Measurements from ENCODE around the gene TNNI3.
"Not testable (repeated sequence)": the region's sequence is repeated elsewhere in the genome, so short reads cannot be mapped to it uniquely, and the experiment has no call there.

The TNNI3 gene

GRCh38 chr19:55173186-55173713, 15.7 kb upstream of the TNNI3 start:
- no peak overlapping the region for H3K4me3 ChIP-seq (ENCODE audit: low read length)
- no peaks in the 10 kb centered on the region for H3K79me2 ChIP-seq (ENCODE audit: low read length)
- H3K27ac ChIP-seq (ENCODE audit: low read length): no peak overlapping the region
- H3K9me3 ChIP-seq (ENCODE audit: insufficient read depth, low read length): no peaks in the 10 kb centered on the region
- peaks cover 4% of the 10 kb centered on the region; the same call in 1 of the 2 replicates for H3K27me3 ChIP-seq (ENCODE audit: low read depth, low read length)
- H2AFZ ChIP-seq (ENCODE audit: low read depth, low read length): no peak overlapping the region
- H4K20me1 ChIP-seq (ENCODE audit: insufficient read depth, low read length): no peaks in the 10 kb centered on the region
- no peaks in the 10 kb centered on the region for H3K4me1 ChIP-seq (ENCODE audit: low read length)
- no peaks in the 10 kb centered on the region for H3K36me3 ChIP-seq (replicated peaks; ENCODE audit: low read depth, low read length)
- TF ChIP-seq EZH2phosphoT487 (IDR thresholded peaks at IDR 0.05; ENCODE audit: low read depth) (no peak), CTCF (IDR thresholded peaks at IDR 0.05; ENCODE audit: low read depth, low read length) (no peak)
- no peak overlapping the region for H3K4me2 ChIP-seq (ENCODE audit: low read length)
- H3K9ac ChIP-seq (ENCODE audit: low read length): no peak overlapping the region

- Histone ChIP-seq H2AFZ (ENCODE audit: low read depth, low read length) (no peak overlapping the region), H3K9ac (ENCODE audit: low read length) (no peak overlapping the region), H3K27me3 (ENCODE audit: low read depth, low read length) (peaks cover 4% of the 10 kb centered on the region; the same call in 1 of the 2 replicates), H3K9me3 (ENCODE audit: insufficient read depth, low read length) (no peaks in the 10 kb centered on the region), H3K79me2 (ENCODE audit: low read length) (no peaks in the 10 kb centered on the region), H3K4me2 (ENCODE audit: low read length) (no peak overlapping the region), H3K36me3 (replicated peaks; ENCODE audit: low read depth, low read length) (no peaks in the 10 kb centered on the region), H4K20me1 (ENCODE audit: insufficient read depth, low read length) (no peaks in the 10 kb centered on the region), H3K27ac (ENCODE audit: low read length) (no peak overlapping the region), H3K4me3 (ENCODE audit: low read length) (no peak overlapping the region), H3K4me1 (ENCODE audit: low read length) (no peaks in the 10 kb centered on the region)
- TF ChIP-seq CTCF (IDR thresholded peaks at IDR 0.05; ENCODE audit: low read depth, low read length) (no peak), EZH2phosphoT487 (IDR thresholded peaks at IDR 0.05; ENCODE audit: low read depth) (no peak)
These were observed 15.2 kb upstream of the TNNI3 start for GRCh38 chr19:55172741-55173140.

GRCh38 chr19:55172318-55172717, 14.8 kb upstream of the TNNI3 start:
- H3K9me3 ChIP-seq (ENCODE audit: insufficient read depth, low read length); H4K20me1 ChIP-seq (ENCODE audit: insufficient read depth, low read length); H2AFZ ChIP-seq (ENCODE audit: low read depth, low read length); H3K27me3 ChIP-seq (ENCODE audit: low read depth, low read length); H3K4me1 ChIP-seq (ENCODE audit: low read length); H3K4me2 ChIP-seq (ENCODE audit: low read length); H3K27ac ChIP-seq (ENCODE audit: low read length); H3K79me2 ChIP-seq (ENCODE audit: low read length); H3K9ac ChIP-seq (ENCODE audit: low read length); H3K36me3 ChIP-seq (replicated peaks; ENCODE audit: low read depth, low read length); H3K4me3 ChIP-seq (ENCODE audit: low read length): not testable (repeated sequence)

- Histone ChIP-seq H3K4me1 (ENCODE audit: low read length) (no peaks in the 10 kb centered on the region), H3K79me2 (ENCODE audit: low read length) (no peaks in the 10 kb centered on the region), H3K36me3 (replicated peaks; ENCODE audit: low read depth, low read length) (no peaks in the 10 kb centered on the region), H2AFZ (ENCODE audit: low read depth, low read length) (no peak overlapping the region), H4K20me1 (ENCODE audit: insufficient read depth, low read length) (no peaks in the 10 kb centered on the region), H3K27me3 (ENCODE audit: low read depth, low read length) (peaks cover 4% of the 10 kb centered on the region; the same call in 1 of the 2 replicates), H3K9me3 (ENCODE audit: insufficient read depth, low read length) (no peaks in the 10 kb centered on the region), H3K9ac (ENCODE audit: low read length) (no peak overlapping the region), H3K4me3 (ENCODE audit: low read length) (no peak overlapping the region), H3K4me2 (ENCODE audit: low read length) (no peak overlapping the region), H3K27ac (ENCODE audit: low read length) (no peak overlapping the region)
- TF ChIP-seq CTCF (IDR thresholded peaks at IDR 0.05; ENCODE audit: low read depth, low read length) (no peak), EZH2phosphoT487 (IDR thresholded peaks at IDR 0.05; ENCODE audit: low read depth) (no peak)
These were observed 13.9 kb upstream of the TNNI3 start for GRCh38 chr19:55171440-55171839.

Measured in OCI-LY3 (cell line).